HepG2 (cell line): Measurements from ENCODE around the gene TLL2.

ENCODE experiments used
- EP300 ChIP-seq, 3 experiments: sonication (generic) in 1 of 3; formaldehyde crosslinking in 1 of 3; IDR thresholded peaks; 2 replicates each; pipeline versions ENCODE4 v1.5.1 to v1.6.1; 2011 to 2020; ENCODE audit warnings: low read depth in 2 of 3, low read length in 2 of 3, borderline replicate concordance in 1 of 3, improper control_type of control experiment in 1 of 3, mild to moderate bottlenecking in 1 of 3, missing genetic modification reagents in 1 of 3, moderate library complexity in 1 of 3
- FOXP1 ChIP-seq, 2 experiments: fragments of 450-650 bp in 1 of 2; IDR thresholded peaks; 2 replicates each; pipeline ENCODE4 v1.6.1; 2017 to 2018; ENCODE audit warnings: antibody characterized with exemption in 1 of 2
- JUN ChIP-seq: sonication (generic); formaldehyde crosslinking; IDR thresholded peaks from 2 replicates; pipeline ENCODE4 v1.4.0; 2020; ENCODE audit warnings: mild to moderate bottlenecking, missing genetic modification reagents
- KLF13 ChIP-seq: sonication (generic); formaldehyde crosslinking; IDR thresholded peaks from 2 replicates; pipeline ENCODE4 v1.4.0; 2020; ENCODE audit warnings: mild to moderate bottlenecking, missing genetic modification reagents
- KLF9 ChIP-seq: IDR thresholded peaks from 2 replicates; pipeline ENCODE4 v1.6.1; 2016; ENCODE audit warnings: low read depth
- MAZ ChIP-seq, 2 experiments: sonication (generic) in 1 of 2; formaldehyde crosslinking in 1 of 2; IDR thresholded peaks; 2 replicates each; pipeline versions ENCODE4 v1.5.0 to v1.6.1; 2012 to 2020; ENCODE audit warnings: low read depth in 2 of 2, mild to moderate bottlenecking in 2 of 2, borderline replicate concordance in 1 of 2, improper control_type of control experiment in 1 of 2, low read length in 1 of 2, missing genetic modification reagents in 1 of 2, moderate library complexity in 1 of 2
- NR2F6 ChIP-seq, 2 experiments: IDR thresholded peaks; 2 replicates each; pipeline ENCODE4 v1.6.1; 2016; ENCODE audit warnings: antibody characterized with exemption in 1 of 2, mild to moderate bottlenecking in 1 of 2
- SP1 ChIP-seq, 2 experiments: fragments of 450-650 bp in 1 of 2; sonication (generic) in 1 of 2; formaldehyde crosslinking in 1 of 2; IDR thresholded peaks; 2 replicates each; pipeline versions ENCODE4 v1.4.0 to v1.6.1; 2016 to 2020; ENCODE audit warnings: missing genetic modification reagents in 1 of 2
- ZNF317 ChIP-seq: sonication (generic); formaldehyde crosslinking; IDR thresholded peaks from 2 replicates; pipeline ENCODE4 v1.5.0; 2020; ENCODE audit warnings: mild to moderate bottlenecking, missing genetic modification reagents
- ZNF598 ChIP-seq: sonication (generic); formaldehyde crosslinking; IDR thresholded peaks from 2 replicates; pipeline ENCODE4 v1.5.1; 2020; ENCODE audit warnings: mild to moderate bottlenecking, missing genetic modification reagents, borderline replicate concordance
- TF ChIP-seq, protein P1 (sequence below): sonication (generic); formaldehyde crosslinking; IDR thresholded peaks from 2 replicates; pipeline ENCODE4 v1.5.0; 2020; ENCODE audit warnings: mild to moderate bottlenecking, missing genetic modification reagents
- TF ChIP-seq, protein P2 (sequence below): sonication (generic); formaldehyde crosslinking; IDR thresholded peaks from 2 replicates; pipeline ENCODE4 v1.4.0; 2020; ENCODE audit warnings: mild to moderate bottlenecking, missing genetic modification reagents

DNA sequence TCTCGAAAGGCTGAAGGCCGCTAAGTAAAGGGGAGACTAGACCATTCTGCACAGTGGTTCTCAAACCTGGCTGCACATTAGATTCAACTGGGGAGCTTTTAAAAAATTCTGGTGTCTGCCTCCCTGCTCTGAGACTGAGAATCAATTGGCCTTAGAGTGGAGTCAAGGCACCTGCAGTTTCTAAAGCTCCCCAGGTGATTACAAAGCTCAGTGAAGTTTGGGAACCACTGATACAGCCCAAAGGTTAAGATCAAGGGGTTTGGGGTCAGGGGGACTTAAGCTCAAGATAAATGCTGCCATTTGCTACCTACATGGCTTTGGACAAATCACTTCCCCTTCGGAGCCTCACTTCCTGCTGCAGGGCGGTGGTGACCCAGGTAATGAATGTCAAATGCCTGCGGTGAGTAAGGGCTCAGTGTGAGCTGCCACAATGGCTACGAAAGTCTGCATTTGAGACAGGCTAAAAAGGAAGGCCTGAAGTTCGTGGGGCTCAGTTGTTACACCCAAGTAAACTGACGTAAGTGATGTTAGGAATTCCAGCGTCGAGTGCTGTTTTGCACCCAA, 72.3 kb downstream of the TLL2 start:
- TF ChIP-seq ZNF598 (CRISPR knock-in tag): no peak
- TF ChIP-seq SP1 (IDR thresholded peaks at IDR 0.05): no peak
- no peak for TF ChIP-seq SP1 (CRISPR knock-in tag; IDR thresholded peaks at IDR 0.05)
- TF ChIP-seq, protein P1, sequence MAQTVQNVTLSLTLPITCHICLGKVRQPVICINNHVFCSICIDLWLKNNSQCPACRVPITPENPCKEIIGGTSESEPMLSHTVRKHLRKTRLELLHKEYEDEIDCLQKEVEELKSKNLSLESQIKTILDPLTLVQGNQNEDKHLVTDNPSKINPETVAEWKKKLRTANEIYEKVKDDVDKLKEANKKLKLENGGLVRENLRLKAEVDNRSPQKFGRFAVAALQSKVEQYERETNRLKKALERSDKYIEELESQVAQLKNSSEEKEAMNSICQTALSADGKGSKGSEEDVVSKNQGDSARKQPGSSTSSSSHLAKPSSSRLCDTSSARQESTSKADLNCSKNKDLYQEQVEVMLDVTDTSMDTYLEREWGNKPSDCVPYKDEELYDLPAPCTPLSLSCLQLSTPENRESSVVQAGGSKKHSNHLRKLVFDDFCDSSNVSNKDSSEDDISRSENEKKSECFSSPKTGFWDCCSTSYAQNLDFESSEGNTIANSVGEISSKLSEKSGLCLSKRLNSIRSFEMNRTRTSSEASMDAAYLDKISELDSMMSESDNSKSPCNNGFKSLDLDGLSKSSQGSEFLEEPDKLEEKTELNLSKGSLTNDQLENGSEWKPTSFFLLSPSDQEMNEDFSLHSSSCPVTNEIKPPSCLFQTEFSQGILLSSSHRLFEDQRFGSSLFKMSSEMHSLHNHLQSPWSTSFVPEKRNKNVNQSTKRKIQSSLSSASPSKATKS (CRISPR knock-in tag): no peak
- no peak for TF ChIP-seq NR2F6 (IDR thresholded peaks at IDR 0.05)
- no peak for TF ChIP-seq NR2F6 (CRISPR knock-in tag; IDR thresholded peaks at IDR 0.05)
- TF ChIP-seq, protein P2, sequence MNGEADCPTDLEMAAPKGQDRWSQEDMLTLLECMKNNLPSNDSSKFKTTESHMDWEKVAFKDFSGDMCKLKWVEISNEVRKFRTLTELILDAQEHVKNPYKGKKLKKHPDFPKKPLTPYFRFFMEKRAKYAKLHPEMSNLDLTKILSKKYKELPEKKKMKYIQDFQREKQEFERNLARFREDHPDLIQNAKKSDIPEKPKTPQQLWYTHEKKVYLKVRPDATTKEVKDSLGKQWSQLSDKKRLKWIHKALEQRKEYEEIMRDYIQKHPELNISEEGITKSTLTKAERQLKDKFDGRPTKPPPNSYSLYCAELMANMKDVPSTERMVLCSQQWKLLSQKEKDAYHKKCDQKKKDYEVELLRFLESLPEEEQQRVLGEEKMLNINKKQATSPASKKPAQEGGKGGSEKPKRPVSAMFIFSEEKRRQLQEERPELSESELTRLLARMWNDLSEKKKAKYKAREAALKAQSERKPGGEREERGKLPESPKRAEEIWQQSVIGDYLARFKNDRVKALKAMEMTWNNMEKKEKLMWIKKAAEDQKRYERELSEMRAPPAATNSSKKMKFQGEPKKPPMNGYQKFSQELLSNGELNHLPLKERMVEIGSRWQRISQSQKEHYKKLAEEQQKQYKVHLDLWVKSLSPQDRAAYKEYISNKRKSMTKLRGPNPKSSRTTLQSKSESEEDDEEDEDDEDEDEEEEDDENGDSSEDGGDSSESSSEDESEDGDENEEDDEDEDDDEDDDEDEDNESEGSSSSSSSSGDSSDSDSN: no peak
- no peak for TF ChIP-seq JUN (CRISPR knock-in tag)
- TF ChIP-seq MAZ (IDR thresholded peaks at IDR 0.05; ENCODE audit: borderline replicate concordance, low read depth, low read length): no peak
- no peak for TF ChIP-seq MAZ (CRISPR knock-in tag; IDR thresholded peaks at IDR 0.05; ENCODE audit: low read depth)
- no peak for TF ChIP-seq EP300 (IDR thresholded peaks at IDR 0.05; ENCODE audit: low read depth in 2 of 2, low read length in 2 of 2)
- TF ChIP-seq EP300 (CRISPR knock-in tag; IDR thresholded peaks at IDR 0.05; ENCODE audit: borderline replicate concordance): no peak
- no peak for TF ChIP-seq ZNF317 (CRISPR knock-in tag)
- no peak for TF ChIP-seq KLF9 (CRISPR knock-in tag)
- TF ChIP-seq KLF13 (CRISPR knock-in tag): no peak
- no peak for TF ChIP-seq FOXP1 (IDR thresholded peaks at IDR 0.05)
- TF ChIP-seq FOXP1 (CRISPR knock-in tag; IDR thresholded peaks at IDR 0.05): no peak
